Fibroblast of gingiva (primary cell): ENCODE data around the gene GTF2I.
"Not testable (repeated sequence)": the region's sequence is repeated elsewhere in the genome, so short reads cannot be mapped to it uniquely, and the experiment has no call there.

Experiments
- DNase-seq: peaks from one replicate; pipeline ENCODE4 v3.0.0-alpha.2; 2011; ENCODE audit warnings: low read depth

Gene GTF2I

DNA sequence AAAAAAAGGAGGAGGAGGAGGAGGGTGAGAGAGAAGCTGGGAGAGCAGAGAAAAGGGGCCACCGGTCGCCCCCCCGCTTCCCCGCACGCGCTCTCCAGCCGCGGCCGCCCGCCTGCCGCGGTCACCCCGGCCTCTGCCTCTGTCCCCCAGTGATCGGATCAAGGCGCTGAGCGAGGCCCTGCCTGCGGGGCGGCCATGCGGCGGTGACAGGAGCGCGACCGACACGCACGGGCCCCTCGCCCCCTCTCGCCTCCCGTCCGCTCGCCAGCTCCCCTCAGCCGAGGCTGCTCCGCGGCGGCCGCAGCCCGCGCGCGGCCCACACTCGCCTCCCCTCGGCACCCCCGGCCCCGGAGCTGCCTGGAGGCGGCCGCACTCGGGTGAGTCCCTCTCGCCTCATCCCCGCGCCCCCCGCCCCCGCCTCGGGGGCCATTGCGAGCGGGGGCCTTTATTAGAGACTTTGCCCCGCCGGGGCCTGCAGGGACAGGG lies at the start of gene GTF2I:
Gene GTF2I, plus strand, starts transcription at position 27 of the 486 bp plus-strand sequence. CDS start 31,411 bp downstream, outside the sequence.
- DNase-seq, result no peak

GRCh38 chr7:74612015-74612829 lies 45.3 kb upstream of the GTF2I start:
- DNase-seq, result no peak

DNA sequence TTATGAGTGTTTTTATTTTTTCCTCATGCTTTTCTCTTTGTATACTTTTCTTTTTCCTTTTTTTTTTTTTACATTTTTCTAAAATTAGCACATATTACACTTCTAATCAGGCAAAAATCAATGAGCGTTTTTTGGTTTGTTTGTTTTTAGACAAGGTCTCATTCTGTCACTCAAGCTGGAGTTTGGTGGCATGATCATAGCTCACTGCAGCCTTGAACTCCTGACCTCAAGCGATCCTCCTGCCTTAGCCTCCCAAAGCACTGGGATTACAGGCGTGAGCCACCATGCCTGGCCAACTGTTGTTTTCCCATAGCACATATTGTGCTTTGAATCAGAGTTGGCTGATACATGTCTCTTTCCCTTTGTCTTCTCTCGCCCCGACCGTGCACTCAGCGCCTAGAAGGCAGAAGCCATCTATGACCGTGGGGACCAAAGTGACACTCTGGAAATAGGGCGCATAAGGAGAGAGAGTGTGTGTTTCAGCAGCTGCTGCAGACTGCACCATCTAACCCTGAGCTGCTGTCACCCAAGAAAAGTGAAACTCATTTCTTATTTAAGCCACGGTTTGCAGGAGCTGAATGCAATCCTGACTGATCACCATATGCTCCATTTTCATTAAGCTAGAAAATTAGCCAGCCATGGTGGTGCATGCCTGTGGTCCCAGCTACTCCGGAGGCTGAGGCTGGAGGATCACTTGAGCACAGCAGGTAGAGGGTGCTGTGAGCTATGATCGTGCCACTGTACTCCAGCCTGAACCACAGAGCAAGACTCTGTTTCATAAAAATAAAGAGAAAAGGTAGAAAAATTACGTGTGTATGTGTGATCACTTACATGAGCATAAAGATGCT lies 41.4 kb upstream of the GTF2I start:
- DNase-seq, result no peak

GRCh38 chr7:74617180-74617744 lies 40.3 kb upstream of the GTF2I start:
- no peak for DNase-seq

- no peak for DNase-seq
Observed at GRCh38 chr7:74619235-74619860, 38.2 kb upstream of the GTF2I start.

- DNase-seq, result no peak
Observed at GRCh38 chr7:74622228-74622749, 35.2 kb upstream of the GTF2I start.

DNA sequence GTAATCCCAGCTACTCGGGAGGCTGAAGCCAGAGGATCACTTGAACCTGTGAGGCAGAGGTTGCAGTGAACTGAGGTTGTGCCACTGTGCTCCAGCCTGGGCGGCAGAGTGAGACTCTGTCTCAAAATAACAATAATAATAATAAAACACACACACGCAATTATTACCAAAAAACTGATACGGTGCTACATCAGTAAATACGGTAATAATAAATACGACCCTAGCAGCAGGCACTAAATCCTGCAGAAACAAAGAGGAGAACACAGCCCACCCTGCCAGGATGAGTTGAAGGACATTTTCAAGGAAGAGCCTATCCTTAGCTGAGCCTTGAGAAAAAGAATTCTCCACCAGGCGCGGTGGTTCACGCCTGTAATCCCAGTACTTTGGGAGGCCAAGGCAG lies 34.4 kb upstream of the GTF2I start:
- no peak for DNase-seq

DNA sequence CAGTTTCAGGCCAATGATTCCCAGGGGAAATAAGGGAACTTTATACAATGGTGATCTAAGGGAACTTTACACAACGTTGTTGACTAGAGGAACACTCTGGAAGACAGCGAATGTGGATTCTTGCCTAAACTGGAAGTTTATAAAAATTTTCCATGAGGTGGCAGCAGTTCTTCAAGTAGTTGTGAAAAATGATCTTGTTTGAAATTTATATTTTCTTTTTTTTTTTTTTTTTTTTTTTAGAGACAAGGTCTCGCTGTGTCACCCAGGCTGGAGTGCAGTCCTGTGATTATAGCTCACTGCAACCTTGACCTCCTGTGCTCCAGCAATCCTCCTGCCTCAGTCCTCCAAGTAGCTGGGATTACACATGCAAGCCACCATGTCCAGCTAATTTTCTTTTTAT lies 32.1 kb upstream of the GTF2I start:
- DNase-seq, result peak; percentile 91

- DNase-seq, result peak; percentile 96
Observed at GRCh38 chr7:74627661-74628411, 29.7 kb upstream of the GTF2I start.

- DNase-seq, result no peak
Observed at GRCh38 chr7:74632505-74632904, 25.0 kb upstream of the GTF2I start.

GRCh38 chr7:74633451-74633921 lies 24.0 kb upstream of the GTF2I start:
- DNase-seq, result no peak

DNA sequence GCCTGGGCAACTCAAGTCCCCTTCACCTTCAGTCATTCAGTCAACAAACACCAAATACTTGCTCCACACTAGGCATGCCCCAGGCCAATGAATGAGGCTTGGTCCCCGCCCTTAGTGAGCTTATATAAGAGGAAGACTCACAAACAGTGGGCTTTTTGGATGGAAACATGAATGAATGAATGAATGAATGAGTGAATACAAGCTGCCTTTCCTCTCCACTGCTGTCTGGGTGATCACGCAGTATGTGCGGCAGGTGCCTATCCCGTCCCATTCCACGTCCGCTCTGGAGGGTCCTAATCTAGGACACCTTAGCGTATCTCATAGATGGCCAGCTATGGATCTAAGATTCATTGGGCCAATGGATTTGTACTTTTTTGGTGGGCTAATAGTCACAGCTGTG lies 19.8 kb upstream of the GTF2I start:
- no peak for DNase-seq

DNA sequence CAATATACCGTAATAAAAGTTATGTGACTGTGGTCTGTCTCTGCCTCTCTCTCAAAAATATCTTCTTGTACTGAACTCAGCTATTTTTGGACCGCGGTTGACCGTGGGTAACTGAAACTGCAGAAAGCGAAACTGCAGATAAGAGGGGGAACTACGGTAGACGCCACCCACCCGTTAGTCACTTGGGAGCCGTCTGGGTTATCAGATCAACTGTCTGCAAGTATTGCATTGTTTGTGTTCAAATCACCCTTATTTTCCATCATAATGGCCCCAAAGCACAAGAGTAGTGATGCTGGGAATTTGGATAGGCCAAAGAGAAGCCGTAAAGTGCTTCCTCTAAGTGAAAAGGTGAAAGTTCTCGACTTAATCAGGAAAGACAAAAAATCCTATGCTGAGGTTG lies 7.5 kb upstream of the GTF2I start:
- DNase-seq, result not testable (repeated sequence)

- not testable (repeated sequence) for DNase-seq
Observed at GRCh38 chr7:74650493-74651132, 6.9 kb upstream of the GTF2I start.

DNA sequence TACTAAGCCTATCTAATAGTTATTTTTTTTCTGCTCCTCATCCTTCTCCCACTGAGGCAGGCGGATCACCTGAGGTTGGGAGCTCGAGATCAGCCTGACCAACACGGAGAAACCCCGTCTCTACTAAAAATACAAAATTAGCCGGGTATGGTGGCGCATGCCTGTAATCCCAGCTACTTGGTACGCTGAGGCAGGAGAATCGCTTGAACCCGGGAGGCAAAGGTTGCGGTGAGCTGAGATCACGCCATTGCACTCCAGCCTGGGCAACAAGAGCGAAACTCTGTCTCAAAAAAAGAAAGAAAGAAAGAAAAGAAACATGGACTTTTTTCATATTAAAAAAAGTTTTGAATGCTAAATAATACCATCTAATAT lies 6.4 kb upstream of the GTF2I start:
- not testable (repeated sequence) for DNase-seq

DNA sequence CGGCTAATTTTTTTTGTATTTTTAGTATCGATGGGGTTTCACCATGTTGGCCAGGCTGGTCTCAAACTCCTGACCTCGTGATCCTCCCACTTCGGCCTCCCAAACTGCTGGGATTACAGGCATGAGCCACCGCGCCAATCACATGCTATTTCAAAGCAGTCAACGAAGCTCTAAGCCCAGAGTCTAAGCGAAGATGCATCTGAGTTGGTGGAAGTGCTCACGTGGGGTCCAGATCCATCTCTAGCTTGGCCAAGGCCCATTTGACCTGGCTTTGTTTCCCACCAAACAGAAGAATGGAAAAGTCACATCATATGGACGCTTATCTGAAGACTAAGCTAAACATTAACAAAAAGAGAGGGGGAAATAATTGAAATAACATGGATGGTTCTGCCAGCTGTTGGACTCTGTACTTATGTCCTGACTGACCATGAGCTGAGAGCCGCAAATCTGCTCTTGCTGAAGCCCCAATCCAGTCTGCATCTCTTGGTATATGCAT lies 3.8 kb upstream of the GTF2I start:
- DNase-seq, result no peak

DNA sequence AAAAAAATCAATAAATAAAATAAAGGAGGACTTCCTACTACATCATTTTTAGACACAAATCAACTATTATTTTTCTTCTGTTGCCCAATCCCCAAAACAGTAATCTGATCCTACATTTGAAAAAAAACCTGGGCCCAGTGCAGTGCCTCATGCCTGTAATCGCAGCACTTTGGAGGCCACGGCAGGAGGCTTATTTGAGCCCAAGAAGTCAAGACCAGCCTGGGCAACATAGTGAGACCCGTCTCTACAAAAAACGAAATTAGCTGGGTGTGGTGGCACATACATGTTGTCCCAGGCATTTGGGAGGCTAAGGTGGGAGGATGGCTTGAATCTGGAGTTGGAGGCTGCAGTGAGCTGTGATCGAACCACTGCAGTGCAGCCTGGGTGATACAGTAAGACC lies 2.7 kb upstream of the GTF2I start:
- DNase-seq, result no peak

DNA sequence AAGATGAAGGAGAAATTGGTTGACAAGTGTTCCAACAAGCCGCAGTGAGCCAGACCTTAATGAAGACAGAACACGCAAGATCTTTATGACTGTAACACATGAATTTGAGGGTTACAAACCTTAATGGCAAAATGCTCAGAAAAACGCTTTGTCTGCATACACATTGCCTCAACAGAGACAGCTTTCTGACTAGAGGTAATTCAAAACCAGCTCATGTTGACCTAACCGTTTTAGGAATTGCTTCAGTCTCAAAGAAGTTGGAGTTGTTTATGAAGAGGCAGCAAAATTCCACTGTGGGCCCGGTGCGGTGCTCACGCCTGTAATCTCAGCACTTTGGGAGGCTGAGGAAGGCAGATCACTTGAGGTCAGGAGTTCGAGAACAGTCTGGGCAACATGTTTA lies 2.2 kb upstream of the GTF2I start:
- peak; percentile 64 for DNase-seq

- DNase-seq, result no peak
Observed at GRCh38 chr7:74655768-74656440, 1.6 kb upstream of the GTF2I start.

GRCh38 chr7:74656441-74656836 lies 1.1 kb upstream of the GTF2I start:
- DNase-seq, result peak; percentile 24
